WERI-Rb-1 (cell line): ENCODE measurements around the gene KCNJ16.

Source experiments
- DNase-seq: peaks from one replicate; pipeline ENCODE4 v3.0.0-alpha.2; 2020
- H3K27ac ChIP-seq: fragments of 250-450 bp; sonication (Bioruptor Pico); 2 replicates; pipeline ENCODE4 v1.5.1; 2020; ENCODE audit warnings: mild to moderate bottlenecking, moderate library complexity
- H3K27me3 ChIP-seq: fragments of 250-450 bp; sonication (Bioruptor Pico); 2 replicates; pipeline ENCODE4 v1.5.1; 2021; ENCODE audit warnings: mild to moderate bottlenecking, low read depth, moderate library complexity; ENCODE audit not compliant: insufficient read depth, severe bottlenecking
- H3K36me3 ChIP-seq: fragments of 250-450 bp; sonication (Bioruptor Pico); 2 replicates; pipeline ENCODE4 v1.5.1; 2020; ENCODE audit warnings: mild to moderate bottlenecking, moderate library complexity
- H3K4me3 ChIP-seq: 2 replicates; pipeline ENCODE4 v1.5.1; 2011; ENCODE audit warnings: low read depth, mild to moderate bottlenecking, control low read depth, low read length
- H3K9me3 ChIP-seq: fragments of 250-450 bp; sonication (Bioruptor Pico); 2 replicates; pipeline ENCODE4 v1.5.1; 2021; ENCODE audit warnings: mild to moderate bottlenecking, moderate library complexity; ENCODE audit not compliant: severe bottlenecking
- CTCF ChIP-seq: IDR thresholded peaks from 2 replicates; pipeline ENCODE4 v1.5.1; 2011; ENCODE audit warnings: low read depth, mild to moderate bottlenecking, control low read depth, inconsistent platforms, low read length

KCNJ16 gene

DNA sequence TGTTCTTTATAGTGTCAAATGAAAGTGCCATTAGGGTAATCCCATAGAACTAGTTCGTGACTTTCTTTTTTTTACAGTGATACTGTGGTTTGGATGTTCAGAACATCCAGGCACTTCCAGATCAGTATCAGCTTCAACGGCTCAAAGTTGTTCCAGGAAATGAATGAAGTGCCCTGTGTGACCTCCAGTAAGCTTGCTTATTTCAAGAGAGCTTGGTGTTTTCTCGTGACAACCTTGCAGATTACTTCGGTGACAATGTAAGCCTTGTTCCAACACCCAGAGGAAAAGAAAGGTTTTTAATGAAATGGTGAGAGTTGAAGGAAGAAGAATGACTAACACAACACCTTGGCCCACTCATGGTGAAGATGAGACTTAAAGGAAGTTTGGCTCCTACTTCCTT, 16.0 kb upstream of the KCNJ16 start:
- DNase-seq: no peak
- no peaks in the 10 kb centered on the region for H3K9me3 ChIP-seq
- H3K36me3 ChIP-seq: no peaks in the 10 kb centered on the region
- H3K27ac ChIP-seq: no peak overlapping the region
- H3K4me3 ChIP-seq: no peak overlapping the region
- no peaks in the 10 kb centered on the region for H3K27me3 ChIP-seq
- TF ChIP-seq CTCF: no peak

DNA sequence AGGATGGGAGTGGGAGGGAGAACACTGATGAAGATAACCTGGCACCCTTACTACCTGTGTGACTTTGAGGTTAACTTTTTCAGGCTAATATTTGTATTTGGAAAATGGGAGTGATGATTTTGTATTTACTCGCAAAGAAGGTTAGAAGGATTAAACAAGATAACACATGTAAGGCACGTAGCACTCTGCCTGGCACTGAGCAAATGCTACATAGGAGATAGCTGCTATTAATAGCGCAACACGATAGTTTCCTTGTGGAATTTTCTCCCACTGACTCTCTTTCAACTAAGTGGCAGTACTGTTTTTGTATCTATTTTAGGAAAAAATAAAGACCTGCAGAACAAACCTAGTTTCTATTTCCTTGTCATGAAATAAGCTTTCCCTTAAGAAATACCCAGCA, 15.4 kb upstream of the KCNJ16 start:
- DNase-seq: no peak
- no peak for TF ChIP-seq CTCF
- Histone ChIP-seq H3K9me3 (no peaks in the 10 kb centered on the region), H3K36me3 (no peaks in the 10 kb centered on the region), H3K4me3 (no peak overlapping the region), H3K27ac (no peak overlapping the region), H3K27me3 (no peaks in the 10 kb centered on the region)

- DNase-seq: no peak
- H3K27me3 ChIP-seq: no peaks in the 10 kb centered on the region
- H3K9me3 ChIP-seq: no peaks in the 10 kb centered on the region
- TF ChIP-seq CTCF: no peak
- H3K36me3 ChIP-seq: no peaks in the 10 kb centered on the region
- H3K27ac ChIP-seq: no peak overlapping the region
- H3K4me3 ChIP-seq: no peak overlapping the region
Measured at GRCh38 chr17:70060415-70060814, 14.6 kb upstream of the KCNJ16 start.

GRCh38 chr17:70067134-70067533, 7.9 kb upstream of the KCNJ16 start:
- no peaks in the 10 kb centered on the region for H3K9me3 ChIP-seq
- H3K4me3 ChIP-seq: no peak overlapping the region
- H3K36me3 ChIP-seq: no peaks in the 10 kb centered on the region
- no peaks in the 10 kb centered on the region for H3K27me3 ChIP-seq
- no peak overlapping the region for H3K27ac ChIP-seq
- TF ChIP-seq CTCF: no peak
- no peak for DNase-seq

GRCh38 chr17:70070305-70071027, 4.6 kb upstream of the KCNJ16 start:
- Histone ChIP-seq H3K4me3 (no peak overlapping the region), H3K36me3 (no peaks in the 10 kb centered on the region), H3K27me3 (no peaks in the 10 kb centered on the region), H3K9me3 (no peaks in the 10 kb centered on the region), H3K27ac (no peak overlapping the region)
- no peak for DNase-seq
- TF ChIP-seq CTCF: no peak

DNA sequence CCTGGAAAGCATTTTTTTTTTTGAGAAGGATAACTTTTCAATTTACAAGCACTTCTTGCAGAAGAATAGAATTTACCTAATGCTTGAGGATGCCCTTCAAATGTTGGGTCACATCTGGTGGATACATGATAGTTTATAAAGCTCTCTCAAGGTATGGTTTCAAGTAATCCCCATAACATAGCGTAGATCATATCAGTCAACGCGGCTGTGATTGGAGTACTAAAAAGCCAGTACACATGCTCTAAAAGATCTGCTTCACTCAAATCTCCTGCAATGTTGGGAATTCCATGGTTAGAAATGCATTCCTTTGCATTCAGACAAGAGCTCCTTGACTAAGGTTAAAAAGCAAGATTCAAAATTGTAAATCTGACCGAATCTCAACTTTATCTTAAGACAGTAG, 3.9 kb upstream of the KCNJ16 start:
- no peak overlapping the region for H3K27ac ChIP-seq
- H3K4me3 ChIP-seq: no peak overlapping the region
- H3K27me3 ChIP-seq: no peaks in the 10 kb centered on the region
- no peaks in the 10 kb centered on the region for H3K36me3 ChIP-seq
- TF ChIP-seq CTCF: no peak
- DNase-seq: no peak
- H3K9me3 ChIP-seq: no peaks in the 10 kb centered on the region
